GM12892 (cell line): Measurements from ENCODE around the gene ATP7B.

Experiments
- POLR2A ChIP-seq: IDR thresholded peaks from 2 replicates; pipeline ENCODE4 v1.6.1; 2011; ENCODE audit warnings: low read depth, low read length, control low read depth
- POLR2AphosphoS5 ChIP-seq: IDR thresholded peaks from 2 replicates; pipeline ENCODE4 v1.6.1; 2011; ENCODE audit warnings: low read depth, low read length, control low read depth
- TAF1 ChIP-seq: IDR thresholded peaks from 2 replicates; pipeline ENCODE4 v1.6.1; 2011; ENCODE audit warnings: low read depth, mild to moderate bottlenecking, control low read depth, low read length, borderline replicate concordance

GRCh38 chr13:52002361-52002760 lies 8.9 kb downstream of the ATP7B start:
- TF ChIP-seq POLR2AphosphoS5 (no peak), POLR2A (no peak), TAF1 (no peak)
